Ishikawa (cell line): ENCODE data around the gene PTPRN2.

ENCODE experiments used
- CEBPB ChIP-seq: IDR thresholded peaks from 2 replicates; pipeline ENCODE4 v1.6.1; 2012
- CREB1 ChIP-seq: IDR thresholded peaks from 2 replicates; pipeline ENCODE4 v1.6.1; 2012; ENCODE audit warnings: low read depth
- EGR1 ChIP-seq: IDR thresholded peaks from 2 replicates; pipeline ENCODE4 v1.6.1; 2012
- EP300 ChIP-seq: IDR thresholded peaks from 2 replicates; pipeline ENCODE4 v1.6.1; 2012; ENCODE audit warnings: borderline replicate concordance
- FOXM1 ChIP-seq: IDR thresholded peaks from 2 replicates; pipeline ENCODE4 v1.6.1; 2012; ENCODE audit warnings: low read depth, borderline replicate concordance
- NFIC ChIP-seq: IDR thresholded peaks from 2 replicates; pipeline ENCODE4 v1.6.1; 2012
- RAD21 ChIP-seq: IDR thresholded peaks from 2 replicates; pipeline ENCODE4 v1.6.1; 2012; ENCODE audit warnings: low read depth
- TAF1 ChIP-seq: IDR thresholded peaks from 2 replicates; pipeline ENCODE4 v1.6.1; 2012; ENCODE audit warnings: low read depth, mild to moderate bottlenecking
- TCF12 ChIP-seq: IDR thresholded peaks from 2 replicates; pipeline ENCODE4 v1.6.1; 2012; ENCODE audit warnings: low read depth
- TEAD4 ChIP-seq: IDR thresholded peaks from 2 replicates; pipeline ENCODE4 v1.6.1; 2012
- YY1 ChIP-seq: IDR thresholded peaks from 2 replicates; pipeline ENCODE4 v1.6.1; 2012; ENCODE audit warnings: low read depth
- ZBTB7A ChIP-seq: IDR thresholded peaks from 2 replicates; pipeline ENCODE4 v1.6.1; 2012; ENCODE audit warnings: low read depth
- TF ChIP-seq, protein P1 (sequence below): IDR thresholded peaks from 2 replicates; pipeline ENCODE4 v1.6.1; 2012
- TF ChIP-seq, protein P2 (sequence below): IDR thresholded peaks from 2 replicates; pipeline ENCODE4 v1.6.1; 2012; ENCODE audit warnings: low read depth, mild to moderate bottlenecking
- TF ChIP-seq, protein P3 (sequence below): IDR thresholded peaks from 2 replicates; pipeline ENCODE4 v1.6.1; 2012

The PTPRN2 gene

DNA sequence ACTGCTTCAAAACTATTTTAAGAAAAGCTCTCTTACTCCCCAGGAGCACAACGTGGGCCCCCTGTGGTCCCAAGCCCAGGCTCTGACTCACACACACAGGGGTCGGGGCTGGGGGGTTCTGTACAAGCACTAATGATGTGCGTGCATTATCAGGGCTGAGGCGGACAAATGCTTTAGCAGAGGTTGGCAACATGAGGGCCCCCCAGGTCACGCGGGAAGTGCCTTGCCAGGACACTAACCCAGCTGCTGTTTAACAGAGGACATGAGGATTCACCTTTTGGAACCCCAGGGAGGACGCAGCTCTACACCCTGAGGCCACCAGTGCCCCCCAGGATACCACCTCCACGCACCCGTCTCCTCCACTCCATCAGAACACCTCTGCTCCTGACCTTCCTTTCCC lies 908.0 kb downstream of the PTPRN2 start:
- no peak for TF ChIP-seq RAD21
- TF ChIP-seq FOXM1, result no peak
- TF ChIP-seq, protein P1, sequence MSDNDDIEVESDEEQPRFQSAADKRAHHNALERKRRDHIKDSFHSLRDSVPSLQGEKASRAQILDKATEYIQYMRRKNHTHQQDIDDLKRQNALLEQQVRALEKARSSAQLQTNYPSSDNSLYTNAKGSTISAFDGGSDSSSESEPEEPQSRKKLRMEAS, result no peak
- TF ChIP-seq EGR1, result no peak
- no peak for TF ChIP-seq TAF1
- no peak for TF ChIP-seq TEAD4
- TF ChIP-seq, protein P2, sequence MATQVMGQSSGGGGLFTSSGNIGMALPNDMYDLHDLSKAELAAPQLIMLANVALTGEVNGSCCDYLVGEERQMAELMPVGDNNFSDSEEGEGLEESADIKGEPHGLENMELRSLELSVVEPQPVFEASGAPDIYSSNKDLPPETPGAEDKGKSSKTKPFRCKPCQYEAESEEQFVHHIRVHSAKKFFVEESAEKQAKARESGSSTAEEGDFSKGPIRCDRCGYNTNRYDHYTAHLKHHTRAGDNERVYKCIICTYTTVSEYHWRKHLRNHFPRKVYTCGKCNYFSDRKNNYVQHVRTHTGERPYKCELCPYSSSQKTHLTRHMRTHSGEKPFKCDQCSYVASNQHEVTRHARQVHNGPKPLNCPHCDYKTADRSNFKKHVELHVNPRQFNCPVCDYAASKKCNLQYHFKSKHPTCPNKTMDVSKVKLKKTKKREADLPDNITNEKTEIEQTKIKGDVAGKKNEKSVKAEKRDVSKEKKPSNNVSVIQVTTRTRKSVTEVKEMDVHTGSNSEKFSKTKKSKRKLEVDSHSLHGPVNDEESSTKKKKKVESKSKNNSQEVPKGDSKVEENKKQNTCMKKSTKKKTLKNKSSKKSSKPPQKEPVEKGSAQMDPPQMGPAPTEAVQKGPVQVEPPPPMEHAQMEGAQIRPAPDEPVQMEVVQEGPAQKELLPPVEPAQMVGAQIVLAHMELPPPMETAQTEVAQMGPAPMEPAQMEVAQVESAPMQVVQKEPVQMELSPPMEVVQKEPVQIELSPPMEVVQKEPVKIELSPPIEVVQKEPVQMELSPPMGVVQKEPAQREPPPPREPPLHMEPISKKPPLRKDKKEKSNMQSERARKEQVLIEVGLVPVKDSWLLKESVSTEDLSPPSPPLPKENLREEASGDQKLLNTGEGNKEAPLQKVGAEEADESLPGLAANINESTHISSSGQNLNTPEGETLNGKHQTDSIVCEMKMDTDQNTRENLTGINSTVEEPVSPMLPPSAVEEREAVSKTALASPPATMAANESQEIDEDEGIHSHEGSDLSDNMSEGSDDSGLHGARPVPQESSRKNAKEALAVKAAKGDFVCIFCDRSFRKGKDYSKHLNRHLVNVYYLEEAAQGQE, result no peak
- TF ChIP-seq TCF12, result no peak
- TF ChIP-seq, protein P3, sequence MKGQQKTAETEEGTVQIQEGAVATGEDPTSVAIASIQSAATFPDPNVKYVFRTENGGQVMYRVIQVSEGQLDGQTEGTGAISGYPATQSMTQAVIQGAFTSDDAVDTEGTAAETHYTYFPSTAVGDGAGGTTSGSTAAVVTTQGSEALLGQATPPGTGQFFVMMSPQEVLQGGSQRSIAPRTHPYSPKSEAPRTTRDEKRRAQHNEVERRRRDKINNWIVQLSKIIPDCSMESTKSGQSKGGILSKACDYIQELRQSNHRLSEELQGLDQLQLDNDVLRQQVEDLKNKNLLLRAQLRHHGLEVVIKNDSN, result no peak
- no peak for TF ChIP-seq NFIC
- TF ChIP-seq CREB1, result no peak
- no peak for TF ChIP-seq ZBTB7A
- no peak for TF ChIP-seq CEBPB
- no peak for TF ChIP-seq EP300
- TF ChIP-seq YY1, result no peak

DNA sequence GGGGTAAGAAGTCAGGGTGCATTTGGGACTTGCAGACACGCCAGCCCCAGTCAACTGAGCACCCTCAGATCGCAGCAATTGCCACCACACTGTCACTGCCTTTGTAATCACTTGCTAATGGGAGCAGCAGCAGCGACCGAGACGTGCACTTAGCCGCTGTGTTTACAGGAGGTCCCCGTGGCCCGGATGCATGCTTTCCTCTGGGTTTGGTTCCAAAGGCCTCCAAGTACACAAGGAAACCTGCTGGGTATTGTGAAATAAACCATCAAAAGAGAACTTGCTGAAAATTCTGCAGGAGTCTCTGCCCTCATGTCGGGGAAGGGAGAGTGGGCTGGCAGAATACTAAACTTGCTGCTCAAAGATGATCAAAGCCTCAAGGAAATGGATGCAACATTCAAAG lies 909.1 kb downstream of the PTPRN2 start:
- TF ChIP-seq, protein P2, result no peak
- no peak for TF ChIP-seq ZBTB7A
- no peak for TF ChIP-seq TCF12
- TF ChIP-seq NFIC, result no peak
- no peak for TF ChIP-seq EP300
- TF ChIP-seq TEAD4, result no peak
- TF ChIP-seq RAD21, result no peak
- no peak for TF ChIP-seq YY1
- TF ChIP-seq, protein P3, result no peak
- no peak for TF ChIP-seq CREB1
- TF ChIP-seq FOXM1, result no peak
- TF ChIP-seq TAF1, result no peak
- no peak for TF ChIP-seq EGR1
- TF ChIP-seq CEBPB, result no peak
- TF ChIP-seq, protein P1, result no peak

DNA sequence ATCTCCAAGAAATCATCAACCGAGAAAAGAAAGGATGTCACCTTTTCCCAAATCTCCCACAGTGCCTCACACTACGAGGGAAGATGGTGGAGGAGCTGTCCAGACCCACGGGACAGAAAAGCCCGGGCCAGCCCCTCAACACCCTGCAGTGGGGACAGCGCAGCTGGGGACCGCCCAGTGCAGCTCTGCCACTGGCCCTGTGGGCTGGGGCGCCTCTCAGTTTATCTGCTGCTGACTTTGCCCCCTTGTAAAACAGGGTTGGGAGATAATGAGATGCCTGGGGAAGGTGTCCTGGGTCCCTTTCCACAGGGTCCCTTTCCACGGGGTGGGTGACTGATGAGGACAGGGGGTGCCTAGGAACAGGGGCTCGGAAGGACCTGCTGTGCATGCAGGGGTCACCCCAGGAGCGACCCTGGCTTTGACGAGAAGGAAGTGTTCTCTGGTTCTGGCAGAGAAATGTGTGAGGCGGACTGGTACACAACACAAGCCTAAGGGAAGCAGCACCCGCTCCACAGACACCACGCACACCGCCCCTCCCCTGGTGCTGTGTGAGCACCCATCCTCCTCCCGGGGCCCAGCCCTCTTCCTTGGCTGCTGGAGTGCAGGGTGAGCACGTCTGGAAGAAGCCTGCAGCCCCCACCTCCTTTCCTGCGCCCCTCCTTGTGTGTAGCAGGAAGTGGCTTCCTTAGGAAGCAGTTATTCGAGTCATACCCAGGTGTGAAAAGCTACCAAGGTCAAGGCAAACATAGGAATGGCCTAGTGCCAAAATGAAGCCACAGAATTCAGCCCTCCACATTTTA lies 911.0 kb downstream of the PTPRN2 start:
- TF ChIP-seq TEAD4 (no peak), RAD21 (no peak), NFIC (no peak)

DNA sequence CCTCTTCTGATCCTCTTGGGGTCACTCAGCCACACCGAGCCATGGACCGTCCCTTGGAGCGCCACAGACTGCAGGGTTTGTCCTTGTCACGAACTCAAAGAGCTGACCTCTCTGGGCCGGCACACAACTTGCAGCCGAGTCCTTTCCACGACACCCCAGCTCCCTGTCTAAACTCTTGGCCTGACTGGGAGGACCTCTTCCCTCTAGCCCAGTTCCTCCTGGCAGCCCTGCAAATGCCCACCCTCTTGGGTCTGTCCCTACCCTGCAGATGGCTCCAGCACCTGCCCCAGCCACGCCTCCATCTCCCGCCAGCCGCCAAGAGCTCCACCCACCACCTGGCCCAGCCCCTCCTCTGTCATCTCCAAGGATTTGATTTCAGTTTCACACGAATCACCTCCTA lies 911.6 kb downstream of the PTPRN2 start:
- TF ChIP-seq NFIC (no peak), TAF1 (no peak)
- TF ChIP-seq, protein P2, result no peak
